Measurements from ENCODE around the gene FAM118B.

Gene FAM118B

DNA sequence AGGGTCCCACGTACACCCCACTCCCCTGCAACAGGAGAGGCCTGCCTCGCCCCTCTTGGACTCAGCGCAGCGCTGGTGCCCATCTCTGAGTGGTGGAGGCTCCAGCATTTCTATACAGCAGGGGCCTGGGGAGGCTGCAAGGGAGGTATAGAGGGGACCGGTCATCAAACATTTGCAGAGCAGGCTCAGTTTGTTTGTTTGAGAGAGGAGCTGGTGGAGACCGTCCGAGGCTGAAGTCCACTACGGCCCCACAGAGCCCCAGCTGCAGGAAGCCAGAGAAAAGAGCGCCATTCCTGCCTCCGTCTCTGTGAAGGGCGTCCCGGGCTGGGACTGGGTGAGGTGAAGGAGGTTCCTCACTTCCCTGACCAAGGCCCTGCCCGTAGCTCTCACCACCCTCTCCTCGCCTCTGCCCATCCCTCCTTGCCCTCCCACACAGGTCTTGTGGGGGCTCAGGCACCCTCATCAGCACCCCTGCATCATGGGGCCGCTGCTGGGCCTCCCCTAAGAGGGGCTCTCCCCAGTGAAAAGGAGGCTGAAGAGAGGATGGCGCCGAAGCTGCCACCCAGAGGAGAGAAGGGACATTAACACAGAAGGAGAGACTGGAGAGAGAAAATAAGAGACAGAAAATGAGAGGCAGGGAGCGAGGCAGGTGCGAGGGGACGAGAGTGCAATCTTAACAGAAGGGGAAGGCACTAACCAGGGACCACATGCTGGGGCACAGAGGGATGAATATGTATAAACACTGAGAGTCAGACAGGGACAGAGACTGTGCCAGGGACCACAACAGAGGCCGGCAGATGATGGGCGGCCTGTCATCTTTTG lies 24.7 kb upstream of the FAM118B start:
- no peak for DNase-seq (ENCODE audit: low spot score)

- DNase-seq (ENCODE audit: low spot score) = no peak
Measured at GRCh38 chr11:126188332-126189108, 23.1 kb upstream of the FAM118B start.

- DNase-seq (ENCODE audit: low spot score) = no peak
Measured at GRCh38 chr11:126189109-126189929, 22.3 kb upstream of the FAM118B start.

GRCh38 chr11:126190792-126191191 lies 20.8 kb upstream of the FAM118B start:
- no peak for DNase-seq (ENCODE audit: low spot score)

- DNase-seq (ENCODE audit: low spot score) = no peak
Measured at GRCh38 chr11:126191379-126192073, 20.1 kb upstream of the FAM118B start.

DNA sequence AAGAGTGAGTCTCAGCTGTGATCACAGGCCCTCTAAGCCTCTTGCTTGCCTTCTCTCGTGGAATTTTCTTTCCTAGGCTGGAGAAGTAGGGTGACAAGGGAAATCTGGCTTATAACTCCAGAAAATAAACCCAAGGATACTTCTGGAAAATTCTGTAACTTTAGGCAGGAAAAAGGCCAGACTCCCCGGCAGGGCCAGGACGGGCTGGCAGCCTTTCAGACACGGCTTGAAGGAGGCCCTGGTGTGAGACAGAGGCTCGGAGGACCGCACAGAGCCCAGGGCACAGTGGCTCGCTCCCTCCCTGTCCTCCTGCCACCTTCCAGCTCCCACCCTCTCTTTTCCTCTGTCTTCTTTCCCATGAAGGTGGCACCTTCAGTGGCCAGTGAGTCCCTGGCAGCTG lies 19.2 kb upstream of the FAM118B start:
- DNase-seq (ENCODE audit: low spot score) = no peak

DNA sequence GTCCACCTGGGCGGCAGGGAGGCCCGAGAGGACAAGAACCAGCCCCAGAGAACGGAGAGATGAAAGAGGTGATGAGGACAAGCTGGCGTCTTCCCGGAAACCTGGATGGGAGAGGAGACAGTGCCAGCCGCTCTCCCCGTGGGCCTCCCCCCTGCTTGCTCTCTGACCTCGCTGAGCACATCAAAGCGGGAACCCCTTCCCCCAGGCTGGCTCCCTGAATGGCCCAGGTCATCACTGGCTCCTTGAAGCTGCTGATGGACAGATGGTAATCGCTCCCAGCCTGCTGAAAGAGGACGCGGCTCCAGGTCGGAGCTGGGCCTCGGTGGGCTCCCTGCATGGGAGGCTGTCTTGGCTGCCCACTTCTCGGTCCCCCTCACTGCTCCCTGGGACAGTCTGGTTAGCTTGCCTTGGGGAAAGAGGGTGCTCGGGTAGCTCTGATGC lies 18.5 kb upstream of the FAM118B start:
- DNase-seq (ENCODE audit: low spot score) = no peak

DNA sequence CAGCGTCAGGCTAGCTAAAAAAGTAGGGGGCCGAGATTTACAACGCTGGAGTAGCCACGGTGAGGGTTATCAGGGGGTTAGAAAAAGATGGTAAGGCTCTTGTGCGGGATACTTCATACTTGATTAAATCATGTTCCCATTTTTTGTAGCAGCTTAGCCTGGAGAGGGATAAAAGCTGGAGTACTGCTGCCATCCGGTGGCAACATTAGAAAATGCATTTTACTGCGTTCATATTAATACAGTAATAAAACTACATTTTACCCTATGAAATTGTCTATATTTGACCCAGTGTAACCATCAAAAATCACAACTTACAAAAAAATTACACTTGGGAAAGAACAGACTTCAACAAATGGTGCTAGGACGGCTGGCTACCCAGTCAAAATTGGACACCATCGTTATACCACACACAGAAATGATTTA lies 17.4 kb upstream of the FAM118B start:
- peak; percentile 38 for DNase-seq (ENCODE audit: low spot score)

DNA sequence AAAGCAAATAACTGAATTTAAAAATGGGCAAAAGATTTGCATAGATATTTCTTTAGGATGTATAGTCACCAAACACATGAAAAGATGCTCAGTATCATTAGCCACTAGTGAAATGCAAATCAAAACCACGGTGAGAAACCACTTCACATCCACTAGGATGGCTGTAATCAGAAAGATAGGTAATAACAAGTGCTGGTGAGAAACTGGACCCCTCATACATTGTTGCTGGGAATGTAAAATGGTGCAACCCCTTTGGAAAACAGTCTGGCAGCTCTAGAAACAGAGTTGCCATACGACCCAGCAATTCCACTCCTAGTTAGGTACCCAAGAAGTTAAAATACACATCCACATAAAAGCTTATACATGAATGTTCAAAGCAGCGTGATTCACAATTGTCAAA lies 16.5 kb upstream of the FAM118B start:
- DNase-seq (ENCODE audit: low spot score) = no peak

GRCh38 chr11:126197277-126197939 lies 14.2 kb upstream of the FAM118B start:
- no peak for DNase-seq (ENCODE audit: low spot score)

DNA sequence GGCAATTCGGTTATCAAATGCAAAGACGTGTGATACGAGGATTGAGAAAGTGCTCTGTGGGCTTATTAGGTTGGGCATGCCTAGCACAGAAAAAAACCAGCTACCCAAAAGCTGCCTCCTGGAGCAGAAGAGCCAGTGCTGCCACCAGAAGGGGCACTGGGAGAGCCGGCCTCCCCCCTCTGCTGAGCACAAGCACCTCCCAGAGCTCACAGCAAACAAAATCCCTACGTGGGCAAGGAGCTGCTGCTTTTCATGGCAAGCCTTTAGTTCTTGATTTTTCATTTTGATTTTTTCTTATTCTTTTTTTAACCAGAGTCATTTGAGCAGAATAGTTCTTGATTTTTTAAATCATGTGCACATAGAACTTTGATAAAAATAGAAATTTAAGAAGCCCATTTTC lies 12.9 kb upstream of the FAM118B start:
- DNase-seq (ENCODE audit: low spot score) = no peak

DNA sequence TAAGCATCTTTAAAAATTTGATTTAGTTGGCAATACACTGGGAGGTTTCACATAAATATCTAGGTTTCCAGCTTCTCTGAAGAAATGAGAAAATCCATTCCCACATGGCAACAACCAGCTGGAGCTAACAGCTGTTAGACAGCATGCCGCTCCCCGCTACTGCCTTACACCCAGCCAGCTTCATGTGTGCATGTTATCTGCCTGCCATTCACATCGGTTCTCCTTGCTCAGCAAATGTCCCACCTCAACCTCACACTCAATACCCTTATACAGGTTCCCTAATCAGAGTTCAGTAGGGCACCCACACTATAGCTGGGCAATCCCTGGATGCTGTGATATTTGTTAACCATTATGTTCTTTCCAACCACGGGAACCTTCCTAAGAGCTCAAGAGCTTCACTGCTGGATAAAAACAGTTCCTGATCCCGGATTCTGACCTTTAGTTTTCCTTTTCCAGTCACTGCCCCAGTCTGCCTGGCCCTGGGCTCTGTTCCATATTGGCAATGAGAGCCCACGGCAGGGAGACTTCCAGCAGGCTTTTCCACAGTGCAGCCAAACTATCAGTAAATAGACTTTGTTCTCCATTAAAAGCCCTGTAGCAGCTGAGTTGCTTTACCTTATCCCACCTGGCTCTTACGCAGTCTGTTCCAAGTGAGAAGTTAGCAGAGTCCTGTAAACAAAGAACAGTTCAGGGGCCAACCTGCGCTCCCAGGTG lies 8.8 kb upstream of the FAM118B start:
- DNase-seq (ENCODE audit: low spot score) = no peak

DNA sequence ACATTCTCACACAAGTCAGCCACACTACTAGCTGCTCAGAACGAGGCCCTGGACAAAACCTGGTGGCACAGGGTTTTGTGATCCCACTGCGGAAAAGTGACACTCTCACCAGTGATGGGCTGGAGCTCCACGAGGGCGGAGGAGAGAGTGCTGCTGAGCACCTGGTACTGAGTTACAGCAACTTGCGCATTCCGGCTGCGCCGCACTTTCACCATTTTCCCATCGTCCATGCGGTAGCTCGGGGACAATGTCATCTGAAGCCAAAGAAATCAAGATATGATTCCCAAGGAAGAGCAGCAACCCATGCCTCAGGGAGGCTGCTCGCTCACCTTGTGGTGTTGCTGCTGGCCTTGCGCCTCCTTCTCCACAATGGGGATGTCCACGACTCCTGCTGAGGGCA lies 6.2 kb upstream of the FAM118B start:
- no peak for DNase-seq (ENCODE audit: low spot score)

DNA sequence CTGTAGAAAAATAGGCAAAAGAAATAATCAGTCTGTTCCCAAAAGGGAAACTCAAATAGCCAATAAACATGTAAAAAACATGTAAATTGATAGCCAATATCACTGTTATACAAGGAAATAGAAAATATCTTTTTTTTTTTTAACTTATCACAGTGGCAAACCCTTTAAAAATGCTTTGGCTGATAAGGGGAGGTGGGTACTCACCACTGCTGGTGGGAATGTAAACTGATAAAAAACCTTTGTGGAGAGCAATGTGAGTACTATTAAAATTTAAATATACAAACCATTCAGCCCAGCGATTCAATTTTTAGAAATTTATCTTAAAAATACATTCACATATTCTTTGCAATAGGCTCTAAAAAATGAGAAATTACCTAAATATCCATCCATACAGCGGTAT lies 3.7 kb upstream of the FAM118B start:
- DNase-seq (ENCODE audit: low spot score) = no peak

GRCh38 chr11:126210871-126211235 lies 729 bp upstream of the FAM118B start:
- no peak for DNase-seq (ENCODE audit: low spot score)

- peak; percentile 4 for DNase-seq (ENCODE audit: low spot score)
Measured at GRCh38 chr11:126212089-126212660, 593 bp downstream of the FAM118B start.

DNA sequence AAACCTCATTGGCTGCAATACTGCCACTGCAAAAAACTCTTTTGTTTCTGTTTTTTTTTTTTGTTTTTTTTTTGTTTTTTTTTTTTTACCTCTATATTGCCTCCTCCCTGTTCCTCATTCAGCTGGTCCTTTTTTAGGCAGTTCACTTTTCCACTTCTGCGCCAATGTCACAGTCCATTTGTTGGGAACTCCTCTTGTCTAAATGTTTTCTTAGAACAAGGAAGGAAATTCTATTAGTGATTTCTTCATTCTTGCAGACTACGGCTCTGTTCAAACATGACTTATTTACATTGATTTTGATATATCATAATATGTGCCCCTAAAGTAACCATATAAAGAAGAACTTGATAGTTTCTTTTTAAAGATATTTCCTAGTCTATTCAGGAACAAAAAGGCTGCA lies 2.9 kb downstream of the FAM118B start:
- peak; percentile 51 for DNase-seq (ENCODE audit: low spot score)

- DNase-seq (ENCODE audit: low spot score) = no peak
Measured at GRCh38 chr11:126214841-126215240, 3.3 kb downstream of the FAM118B start.

DNA sequence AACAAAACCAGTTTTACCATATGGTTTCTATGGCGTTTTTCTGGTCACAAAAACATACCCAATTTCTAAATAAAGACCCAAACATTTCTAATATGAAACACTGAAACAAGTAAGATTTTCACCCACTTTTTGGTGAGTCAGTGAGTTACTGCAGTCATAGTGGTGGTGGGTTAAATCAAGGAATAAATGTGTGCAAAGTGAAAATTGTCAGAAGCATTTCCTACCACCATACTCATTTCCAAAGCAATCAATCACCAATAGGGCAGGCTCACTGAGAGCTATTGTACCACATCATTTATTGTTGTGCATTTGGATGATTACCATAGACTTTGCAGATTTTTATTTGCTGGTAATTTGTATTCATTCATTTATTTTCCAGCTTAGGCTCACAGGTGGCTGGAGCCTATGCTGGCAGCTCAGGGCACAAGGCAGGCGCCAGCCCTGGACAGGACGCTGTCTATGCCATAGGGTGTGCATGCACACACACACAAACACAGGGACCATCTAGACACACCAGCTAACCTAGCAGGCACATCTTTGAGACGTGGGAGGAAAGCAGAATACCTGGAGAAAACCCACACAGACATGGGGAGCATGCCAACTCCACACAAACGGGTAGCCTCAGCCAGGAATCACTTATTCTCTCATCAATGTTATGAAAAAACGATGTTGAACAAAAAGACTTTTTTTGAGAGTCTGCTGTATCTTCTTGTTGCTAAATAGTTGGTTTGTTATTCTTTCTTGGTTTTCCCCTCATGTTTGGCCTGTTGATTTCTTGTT lies 5.1 kb downstream of the FAM118B start:
- no peak for DNase-seq (ENCODE audit: low spot score)

GRCh38 chr11:126217491-126217890 lies 5.9 kb downstream of the FAM118B start:
- DNase-seq (ENCODE audit: low spot score) = no peak
